Skeletal muscle tissue (tissue), 5 donors: ENCODE measurements around the gene TRIM14. TPM values are rescaled to one million over a fixed set of nuclear protein-coding genes. Genes with fewer than 3 reads are reported as not detected.
"Not testable (repeated sequence)": the region's sequence is repeated elsewhere in the genome, so short reads cannot be mapped to it uniquely, and the experiment has no call there.

Source experiments
- H3K27ac ChIP-seq: one replicate; pipeline ENCODE4 v1.7.0; 2013; ENCODE audit warnings: mild to moderate bottlenecking, low read depth, low read length, inconsistent platforms
- H3K27me3 ChIP-seq, 3 donors: one replicate each; pipeline ENCODE4 v1.7.0; 2013; ENCODE audit warnings: low read length in 3 of 3; ENCODE audit not compliant: control insufficient read depth in 3 of 3, insufficient read depth in 3 of 3
- H3K36me3 ChIP-seq, 3 donors: one replicate each; pipeline ENCODE4 v1.7.0; 2013; ENCODE audit warnings: low read length in 3 of 3; ENCODE audit not compliant: control insufficient read depth in 3 of 3, insufficient read depth in 3 of 3
- H3K4me1 ChIP-seq, 3 donors: one replicate each; pipeline ENCODE4 v1.7.0; 2013; ENCODE audit warnings: low read length in 3 of 3, mild to moderate bottlenecking in 3 of 3; ENCODE audit not compliant: control insufficient read depth in 3 of 3, insufficient read depth in 3 of 3
- H3K4me3 ChIP-seq, 3 donors: one replicate each; pipeline ENCODE4 v1.7.0; 2013; ENCODE audit warnings: low read length in 3 of 3
- H3K9ac ChIP-seq, 3 donors: one replicate each; pipeline ENCODE4 v1.7.0; 2013; ENCODE audit warnings: low read length in 3 of 3, mild to moderate bottlenecking in 3 of 3, moderate library complexity in 2 of 3, low read depth in 1 of 3
- H3K9me3 ChIP-seq, 3 donors: one replicate each; pipeline ENCODE4 v1.7.0; 2013; ENCODE audit warnings: low read length in 3 of 3; ENCODE audit not compliant: control insufficient read depth in 3 of 3
- small RNA-seq: library from RNA; depleted of rRNA; stranded (forward); fragments of <200 nt; gene quantifications from one replicate; pipeline ENCODE3, GENCODE V24; 2014
- total RNA-seq: library from RNA; depleted of rRNA; stranded (reverse); fragments of >200 nt; gene quantifications from one replicate; pipeline ENCODE4 v1.2.3, GENCODE V29; 2014
- donor health status: Osteomylitis.

The TRIM14 gene
- total RNA-seq, 1 donor from 2014 or later = 1.0 TPM

DNA sequence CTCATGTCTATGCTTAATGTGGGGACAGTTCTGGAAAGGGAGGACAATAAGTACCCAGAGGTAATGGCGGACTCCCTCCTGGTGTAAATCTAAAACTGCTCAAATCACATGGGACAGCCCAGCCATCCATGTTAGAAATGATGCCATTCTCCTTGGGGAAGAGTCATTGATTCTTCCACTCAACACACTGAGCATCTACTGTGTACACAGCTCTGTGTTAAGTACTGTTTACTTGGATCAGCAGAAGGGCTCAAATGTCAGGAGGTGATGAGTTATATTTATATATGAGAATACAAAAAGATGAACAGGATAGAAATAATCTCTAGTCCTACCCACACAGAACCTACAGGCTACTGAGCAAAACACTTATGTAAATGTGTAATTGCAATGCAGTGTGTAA is 94.3 kb downstream of the TRIM14 start:
- Histone ChIP-seq H3K9ac (no peak overlapping the region), H3K4me3 (no peak overlapping the region), H3K27me3 (no peaks in the 10 kb centered on the region), H3K4me1 (peaks cover 16 to 19% (median 19%) of the 10 kb centered on the region in 3 donors), H3K27ac (no peak overlapping the region), H3K9me3 (no peaks in the 10 kb centered on the region), H3K36me3 (no peaks in the 10 kb centered on the region)

GRCh38 chr9:98022447-98022846 is 96.6 kb downstream of the TRIM14 start:
- Histone ChIP-seq H3K9me3 (no peaks in the 10 kb centered on the region), H3K27ac (peak overlapping the region; percentile 50), H3K27me3 (no peaks in the 10 kb centered on the region), H3K4me1 (peaks cover 19 to 37% (median 35%) of the 10 kb centered on the region in 3 donors), H3K4me3 (no peak overlapping the region), H3K9ac (no peak overlapping the region), H3K36me3 (peaks cover 0 to 14% (median 9%) of the 10 kb centered on the region in 3 donors)

DNA sequence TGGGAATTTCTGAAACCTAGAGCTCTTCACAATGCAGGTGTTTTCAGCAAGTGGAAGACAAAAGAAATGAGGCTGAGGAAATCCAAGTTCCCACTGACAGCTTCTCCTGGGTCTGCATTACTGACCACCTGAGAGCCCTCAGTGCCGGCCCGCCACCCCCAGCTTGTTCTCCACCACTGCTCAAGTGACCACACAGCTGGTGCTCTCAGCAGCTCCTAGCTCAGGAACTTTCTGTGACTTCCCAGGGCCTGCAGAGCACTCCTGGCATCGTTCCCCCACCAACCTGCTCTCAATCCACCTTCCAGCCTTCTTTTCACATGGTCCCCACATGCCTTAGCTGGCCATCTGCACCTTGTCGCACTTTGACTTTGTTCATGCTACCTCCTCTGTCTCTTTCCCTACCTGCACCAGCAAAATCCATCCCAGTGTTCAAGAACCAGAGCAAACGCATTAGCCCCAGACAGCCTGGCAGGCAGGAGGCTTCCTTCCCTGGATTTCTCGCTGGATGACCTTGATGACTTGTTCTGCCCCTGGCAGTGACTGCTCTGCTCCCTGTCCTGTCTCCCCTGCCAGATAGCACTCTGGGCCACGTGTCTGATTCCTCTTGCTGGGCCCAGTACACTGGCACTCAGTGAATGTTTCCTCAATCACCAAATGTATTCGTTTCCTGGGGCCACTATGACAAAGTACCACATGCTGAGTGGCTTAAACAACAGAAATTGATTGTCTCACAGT is 97.5 kb downstream of the TRIM14 start:
- Histone ChIP-seq H3K4me3 (peak overlapping the region in 1 of 3 donors; percentile 6), H3K36me3 (peaks cover 0 to 14% (median 9%) of the 10 kb centered on the region in 3 donors)

GRCh38 chr9:98020476-98021145 is 98.4 kb downstream of the TRIM14 start:
- Histone ChIP-seq H3K9me3 (no peaks in the 10 kb centered on the region), H3K36me3 (peaks cover 7 to 23% (median 13%) of the 10 kb centered on the region in 3 donors), H3K4me1 (peaks cover 23 to 43% (median 42%) of the 10 kb centered on the region in 3 donors), H3K9ac (no peak overlapping the region), H3K27ac (no peak overlapping the region), H3K4me3 (no peak overlapping the region), H3K27me3 (no peaks in the 10 kb centered on the region)

More for the DNA sequence above, 97.5 kb downstream of the TRIM14 start:
- peaks cover 23 to 43% (median 42%) of the 10 kb centered on the region in 3 donors for H3K4me1 ChIP-seq
- no peaks in the 10 kb centered on the region for H3K27me3 ChIP-seq
- H3K27ac ChIP-seq = peak overlapping the region; percentile 50
- H3K9me3 ChIP-seq = no peaks in the 10 kb centered on the region
- H3K9ac ChIP-seq = peak overlapping the region in 2 of 3 donors; percentile 16 to 23

- not testable (repeated sequence) for H3K27me3 ChIP-seq, H3K9ac ChIP-seq, H3K4me3 ChIP-seq, H3K9me3 ChIP-seq, H3K27ac ChIP-seq
- Histone ChIP-seq H3K4me1 (peaks cover 23 to 43% (median 42%) of the 10 kb centered on the region in 3 donors), H3K36me3 (peaks cover 8 to 30% (median 19%) of the 10 kb centered on the region in 3 donors)
These were observed 99.2 kb downstream of the TRIM14 start for GRCh38 chr9:98019869-98020268.

Small RNAs within 50 kb of the gene (small RNA-seq; reads per million reads assigned to genes)
- gene RF00017 (not detected), gene RNU6-918P (not detected)

Other genes with a start within 250 kb of the TRIM14 start
- 18.3 TPM for gene TRMO, start 196.7 kb downstream of the TRIM14 start, total RNA-seq
- gene HEMGN, start 181.1 kb downstream of the TRIM14 start, total RNA-seq = 7.3 TPM
- gene ANP32B, start 135.9 kb downstream of the TRIM14 start, total RNA-seq = 18.8 TPM
- 32.4 TPM for gene NANS, start 62.5 kb downstream of the TRIM14 start, total RNA-seq
- gene CORO2A, start 73.4 kb upstream of the TRIM14 start, total RNA-seq = under 0.01 TPM
- gene TBC1D2, start 136.4 kb upstream of the TRIM14 start, total RNA-seq = 0.52 TPM